A673 (cell line): ENCODE results near the gene CCN6.

Source experiments
- EZH2 ChIP-seq: fragments of 200-600 bp; sonication (generic); IDR thresholded peaks from 2 replicates; pipeline ENCODE4 v1.6.1; 2017; ENCODE audit warnings: borderline replicate concordance, low read depth, mild to moderate bottlenecking, mixed read lengths, antibody characterized with exemption, low read length; ENCODE audit not compliant: poor library complexity, severe bottlenecking
- TF ChIP-seq, protein P1 (sequence below): fragments of 300-800, 200-600 bp; sonication (generic); conservative IDR thresholded peaks from 2 replicates; pipeline ENCODE4 v1.5.1; 2017; ENCODE audit warnings: low read depth, mild to moderate bottlenecking, antibody characterized with exemption, low read length, moderate library complexity, mixed read lengths

DNA sequence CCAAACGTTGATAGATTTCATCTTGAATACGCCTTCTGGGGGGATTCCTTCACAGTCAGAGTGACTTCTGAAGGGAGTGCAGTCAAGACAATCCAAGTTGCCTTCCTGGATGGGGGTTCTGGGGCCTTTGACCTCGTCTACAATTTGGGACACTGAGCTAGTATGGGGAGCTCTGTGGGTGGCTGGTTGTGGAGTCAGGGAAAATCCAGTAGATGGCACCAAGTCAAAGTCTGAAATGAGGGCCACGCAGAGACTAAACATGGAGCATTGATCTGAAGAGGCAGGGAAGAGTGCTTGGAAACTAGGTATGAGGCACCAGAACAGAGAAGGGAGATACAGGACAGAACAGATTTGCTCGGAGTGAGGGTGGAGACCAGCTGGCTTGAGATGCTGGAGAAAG lies 43.6 kb upstream of the CCN6 start:
- TF ChIP-seq, protein P1, sequence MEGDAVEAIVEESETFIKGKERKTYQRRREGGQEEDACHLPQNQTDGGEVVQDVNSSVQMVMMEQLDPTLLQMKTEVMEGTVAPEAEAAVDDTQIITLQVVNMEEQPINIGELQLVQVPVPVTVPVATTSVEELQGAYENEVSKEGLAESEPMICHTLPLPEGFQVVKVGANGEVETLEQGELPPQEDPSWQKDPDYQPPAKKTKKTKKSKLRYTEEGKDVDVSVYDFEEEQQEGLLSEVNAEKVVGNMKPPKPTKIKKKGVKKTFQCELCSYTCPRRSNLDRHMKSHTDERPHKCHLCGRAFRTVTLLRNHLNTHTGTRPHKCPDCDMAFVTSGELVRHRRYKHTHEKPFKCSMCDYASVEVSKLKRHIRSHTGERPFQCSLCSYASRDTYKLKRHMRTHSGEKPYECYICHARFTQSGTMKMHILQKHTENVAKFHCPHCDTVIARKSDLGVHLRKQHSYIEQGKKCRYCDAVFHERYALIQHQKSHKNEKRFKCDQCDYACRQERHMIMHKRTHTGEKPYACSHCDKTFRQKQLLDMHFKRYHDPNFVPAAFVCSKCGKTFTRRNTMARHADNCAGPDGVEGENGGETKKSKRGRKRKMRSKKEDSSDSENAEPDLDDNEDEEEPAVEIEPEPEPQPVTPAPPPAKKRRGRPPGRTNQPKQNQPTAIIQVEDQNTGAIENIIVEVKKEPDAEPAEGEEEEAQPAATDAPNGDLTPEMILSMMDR = peak; percentile 46
- TF ChIP-seq EZH2 = no peak
